Gastrocnemius medialis (tissue), 4 donors: ENCODE data around the gene PFDN2. TPM values are rescaled to one million over a fixed set of nuclear protein-coding genes. Genes with fewer than 3 reads are reported as not detected.

ENCODE experiments used
- ATAC-seq, 2 donors: fragments of 150-250 bp; one replicate each; pipeline ENCODE4 v1.9.1; 2016
- DNase-seq, 2 donors: peaks; one replicate each; pipeline ENCODE4 v3.0.0-alpha.2; 2019
- H3K27ac ChIP-seq, 4 donors: fragments of 200-600 bp; sonication (generic); 1 replicate in 1 of 4; 2 replicates in 3 of 4; pipeline ENCODE4 v1.5.1; 2016 to 2018; ENCODE audit warnings: mild to moderate bottlenecking in 2 of 4, moderate library complexity in 1 of 4
- H3K27me3 ChIP-seq, 3 donors: fragments of 200-600 bp; sonication (generic) in 2 of 3; 1 replicate in 1 of 3; 2 replicates in 2 of 3; pipeline versions ENCODE4 v1.5.1 to v1.6.0; 2016 to 2019; ENCODE audit warnings: mild to moderate bottlenecking in 1 of 3, moderate library complexity in 1 of 3
- H3K36me3 ChIP-seq, 2 donors: fragments of 200-600 bp; sonication (generic) in 1 of 2; one replicate each; pipeline ENCODE4 v1.5.1; 2017 to 2018
- H3K4me1 ChIP-seq, 2 donors: fragments of 200-600 bp; sonication (generic) in 1 of 2; one replicate each; pipeline ENCODE4 v1.5.1; 2016 to 2017; ENCODE audit warnings: mild to moderate bottlenecking in 2 of 2
- H3K4me3 ChIP-seq, 4 donors: fragments of 200-600 bp; sonication (generic) in 3 of 4; 1 replicate in 1 of 4; 2 replicates in 3 of 4; pipeline ENCODE4 v1.5.1; 2016 to 2019; ENCODE audit warnings: mild to moderate bottlenecking in 2 of 4
- H3K9me3 ChIP-seq, 3 donors: fragments of 200-600 bp; sonication (generic) in 2 of 3; 1 replicate in 1 of 3; 2 replicates in 2 of 3; pipeline ENCODE4 v1.5.1; 2016 to 2019
- CTCF ChIP-seq, 5 experiments: fragments of 450-650 bp in 3 of 5; fragments of 200-600 bp in 2 of 5; sonication (generic) in 2 of 5; IDR thresholded peaks in 4 of 5; conservative IDR thresholded peaks in 1 of 5; 1 replicate in 4 of 5; 2 replicates in 1 of 5; pipeline ENCODE4 v1.5.1; 2016 to 2019; ENCODE audit warnings: antibody characterized with exemption in 5 of 5, mild to moderate bottlenecking in 3 of 5, moderate library complexity in 3 of 5
- POLR2A ChIP-seq, 2 donors: fragments of 450-650 bp; IDR thresholded peaks; one replicate each; pipeline ENCODE4 v1.6.1; 2017; ENCODE audit warnings: antibody characterized with exemption in 2 of 2, mild to moderate bottlenecking in 2 of 2, moderate library complexity in 2 of 2
- in situ Hi-C, 4 donors: fragments of 200-750 bp; cut with MboI; loops; one replicate each; pipeline versions ENCODE4 v1.15.0 to v1.8.0; 2017; ENCODE audit warnings: low sequenced_read_pairs in 4 of 4
- intact Hi-C: fragments of 100-400 bp; cut with DNase I; formaldehyde crosslinking; loops from one replicate; pipeline ENCODE4 v1.15.1; 2023; ENCODE audit warnings: low total_unique reads
- total RNA-seq, 4 donors: library from RNA; depleted of rRNA; stranded (reverse); fragments of >200 nt; gene quantifications; one replicate each; pipeline versions ENCODE4 v1.1.0 to v1.2.3, GENCODE V29; 2016

PFDN2 gene
- total RNA-seq, 4 donors from 2014 or later: 62.4 to 106 (median 74.1) TPM

- in situ Hi-C loops (loop anchor here in 2 of 4 donors (10.0 kb wide), 1 partner anchor 95 kb away; no protein-coding TSS in a partner anchor), intact Hi-C loops (loop anchor here (10.0 kb wide), 1 partner anchor 255 kb away; no protein-coding TSS in a partner anchor)
- no peaks in the 10 kb centered on the region for H3K9me3 ChIP-seq
- TF ChIP-seq CTCF (IDR thresholded peaks at IDR 0.05 in 4 of 5, conservative IDR thresholded peaks at IDR 0.05 in 1 of 5): no peak
- no peak for TF ChIP-seq POLR2A (IDR thresholded peaks at IDR 0.05)
- H3K27ac ChIP-seq: no peak overlapping the region
- no peaks in the 10 kb centered on the region for H3K36me3 ChIP-seq
- H3K4me1 ChIP-seq: no peaks in the 10 kb centered on the region
- ATAC-seq: no peak
- DNase-seq: no peak
- H3K4me3 ChIP-seq: no peak overlapping the region
- no peaks in the 10 kb centered on the region for H3K27me3 ChIP-seq
Observed at GRCh38 chr1:161089938-161090337, 27.9 kb downstream of the PFDN2 start.

GRCh38 chr1:161089251-161089924 lies 28.4 kb downstream of the PFDN2 start, which contains the start of gene NECTIN4:
NECTIN4 (minus strand) TSS chr1:161089558; CDS start chr1:161089296, 262 bp downstream.
- DNase-seq: no peak
- no peaks in the 10 kb centered on the region for H3K4me1 ChIP-seq
- H3K36me3 ChIP-seq: no peaks in the 10 kb centered on the region
- no peak for TF ChIP-seq POLR2A (IDR thresholded peaks at IDR 0.05)
- TF ChIP-seq CTCF (IDR thresholded peaks at IDR 0.05 in 4 of 5, conservative IDR thresholded peaks at IDR 0.05 in 1 of 5): no peak
- intact Hi-C loops: no loop called here
- no peak within 1 kb of the TSS for H3K27ac ChIP-seq
- H3K4me3 ChIP-seq: no peak within 1 kb of the TSS
- ATAC-seq: no peak
- no peaks in the 10 kb centered on the region for H3K9me3 ChIP-seq
- no peaks in the 10 kb centered on the region for H3K27me3 ChIP-seq
- in situ Hi-C loops: no loop called here

GRCh38 chr1:161088587-161089110 lies 29.2 kb downstream of the PFDN2 start:
- in situ Hi-C loops (no loop called here), intact Hi-C loops (no loop called here)
- Histone ChIP-seq H3K36me3 (no peaks in the 10 kb centered on the region), H3K4me1 (no peaks in the 10 kb centered on the region), H3K27me3 (no peaks in the 10 kb centered on the region), H3K9me3 (no peaks in the 10 kb centered on the region), H3K27ac (no peak overlapping the region), H3K4me3 (no peak overlapping the region)
- DNase-seq (no peak), ATAC-seq (no peak)
- TF ChIP-seq POLR2A (IDR thresholded peaks at IDR 0.05) (no peak), CTCF (IDR thresholded peaks at IDR 0.05 in 4 of 5, conservative IDR thresholded peaks at IDR 0.05 in 1 of 5) (no peak)

- no peaks in the 10 kb centered on the region for H3K9me3 ChIP-seq
- ATAC-seq (no peak), DNase-seq (no peak)
- in situ Hi-C loops: no loop called here
- H3K4me3 ChIP-seq: no peak overlapping the region
- intact Hi-C loops: no loop called here
- no peaks in the 10 kb centered on the region for H3K4me1 ChIP-seq
- H3K27me3 ChIP-seq: no peaks in the 10 kb centered on the region
- no peak for TF ChIP-seq POLR2A (IDR thresholded peaks at IDR 0.05)
- no peak for TF ChIP-seq CTCF (IDR thresholded peaks at IDR 0.05 in 4 of 5, conservative IDR thresholded peaks at IDR 0.05 in 1 of 5)
- no peaks in the 10 kb centered on the region for H3K36me3 ChIP-seq
- H3K27ac ChIP-seq: no peak overlapping the region
Observed at GRCh38 chr1:161086457-161086856, 31.4 kb downstream of the PFDN2 start.
